K562 (cell line): ENCODE results near the gene PPCDC. TPM values are rescaled to one million over a fixed set of nuclear protein-coding genes. Genes with fewer than 3 reads are reported as not detected.
A peak's percentile ranks its signal among the peaks of the same experiment; 100 is the strongest.
"Not testable (repeated sequence)": the region's sequence is repeated elsewhere in the genome, so short reads cannot be mapped to it uniquely, and the experiment has no call there.

Source experiments
- ATAC-seq: fragments of 200-7000 bp; cut with Tn5 transposase; 3 replicates; pipeline ENCODE4 v1.9.1; 2020; ENCODE audit warnings: moderate library complexity
- BruUV-seq: library from RNA; stranded (reverse); fragments of 400-500 nt; replicated peaks from 2 replicates; lab custom pipeline; 2021; lab: Mats Ljungman, UMichigan
- CTCF ChIA-PET: fragments of 300-600 bp; formaldehyde crosslinking; extraction: SDS; loops from one replicate; lab custom pipeline; 2021; ENCODE audit warnings: low intra/inter-chr PET ratio; lab: Yijun Ruan, JAX
- POLR2A ChIA-PET: fragments of 300-600, 350-650 bp; sonication (Branson Sonifier 250); formaldehyde crosslinking; extraction: SDS; loops from one replicate; lab custom pipeline; 2021; ENCODE audit warnings: antibody characterized with exemption, inconsistent platforms; lab: Yijun Ruan, JAX
- DNase-seq, 4 experiments: peaks; one replicate each; pipeline versions ENCODE4 v3.0.0 to v3.0.0-alpha.2; 2011 to 2018; ENCODE audit warnings: low spot score in 3 of 4, mixed read lengths in 3 of 4; ENCODE audit errors: extremely low read depth in 1 of 4
- FAIRE-seq: peaks from 2 replicates; lab custom pipeline; 2011; peaks lifted over from hg19 to GRCh38; lab: Jason Lieb, UNC
- H2AFZ ChIP-seq: 2 replicates; pipeline ENCODE4 v1.6.0; 2011; ENCODE audit warnings: low read depth, low read length, control low read depth, inconsistent platforms
- H3K27ac ChIP-seq: fragments of 200-600 bp; 3 replicates; pipeline ENCODE4 v1.8.0; 2011; ENCODE audit warnings: low read depth, mild to moderate bottlenecking, control low read depth, inconsistent platforms, low read length, moderate library complexity, mixed read lengths; ENCODE audit errors: extremely low read depth
- H3K27me3 ChIP-seq, 2 experiments: fragments of 300-600 bp in 1 of 2; 2 replicates in 1 of 2; 3 replicates in 1 of 2; pipeline versions ENCODE4 v1.6.0 to v1.8.0; 2011; ENCODE audit warnings: inconsistent platforms in 2 of 2, low read length in 2 of 2, mild to moderate bottlenecking in 1 of 2, mixed read lengths in 1 of 2, moderate library complexity in 1 of 2; ENCODE audit not compliant: control insufficient read depth in 2 of 2, insufficient read depth in 2 of 2
- H3K36me3 ChIP-seq: fragments of 300-600 bp; 3 replicates; pipeline ENCODE4 v1.8.0; 2011; ENCODE audit warnings: mild to moderate bottlenecking, low read length, inconsistent platforms; ENCODE audit not compliant: control insufficient read depth, insufficient read depth
- H3K4me1 ChIP-seq, 2 experiments: fragments of 200-600 bp in 1 of 2; replicated peaks in 1 of 2; 2 replicates in 1 of 2; 3 replicates in 1 of 2; pipeline versions ENCODE4 v1.5.1 to v1.8.0; 2011; ENCODE audit warnings: inconsistent platforms in 2 of 2, low read length in 2 of 2, mild to moderate bottlenecking in 1 of 2, mixed read lengths in 1 of 2, moderate library complexity in 1 of 2; ENCODE audit not compliant: control insufficient read depth in 2 of 2, insufficient read depth in 2 of 2
- H3K4me2 ChIP-seq: 2 replicates; pipeline ENCODE4 v1.6.1; 2011; ENCODE audit warnings: low read length, control low read depth, inconsistent platforms, mixed read lengths; ENCODE audit not compliant: insufficient read depth
- H3K4me3 ChIP-seq: fragments of 200-600 bp; sonication (generic), shearing (Covaris generic); 2 replicates; pipeline ENCODE4 v1.5.1; 2016; ENCODE audit warnings: control low read depth, inconsistent platforms
- H3K79me2 ChIP-seq: fragments of 200-600 bp; 3 replicates; pipeline ENCODE4 v1.8.0; 2011; ENCODE audit warnings: low read length, inconsistent platforms; ENCODE audit not compliant: control insufficient read depth, insufficient read depth
- H3K9ac ChIP-seq, 2 experiments: 2 replicates each; pipeline versions ENCODE4 v1.6.0 to v1.6.1; 2011; ENCODE audit warnings: low read depth in 2 of 2, low read length in 2 of 2, control low read depth in 1 of 2, inconsistent platforms in 1 of 2, mild to moderate bottlenecking in 1 of 2, mixed read lengths in 1 of 2; ENCODE audit not compliant: insufficient read depth in 1 of 2
- H3K9me1 ChIP-seq: one replicate; pipeline ENCODE4 v1.6.0; 2011; ENCODE audit warnings: inconsistent platforms, mild to moderate bottlenecking, low read length, moderate library complexity; ENCODE audit not compliant: control insufficient read depth, insufficient read depth
- H3K9me3 ChIP-seq: replicated peaks from 2 replicates; pipeline ENCODE4 v1.5.1; 2011; ENCODE audit warnings: low read depth, low read length, inconsistent platforms; ENCODE audit not compliant: control insufficient read depth, insufficient read depth
- H4K20me1 ChIP-seq: replicated peaks from 2 replicates; pipeline ENCODE4 v1.6.1; 2011; ENCODE audit warnings: low read length, inconsistent platforms, mixed read lengths; ENCODE audit not compliant: control insufficient read depth, insufficient read depth
- DLX4 ChIP-seq: fragments of 250-450 bp; sonication (Bioruptor Pico); IDR thresholded peaks from 2 replicates; pipeline ENCODE4 v1.6.1; 2021; ENCODE audit warnings: mild to moderate bottlenecking
- EGR1 ChIP-seq: fragments of 450-650 bp; conservative IDR thresholded peaks from 2 replicates; pipeline ENCODE4 v1.6.1; 2017; ENCODE audit warnings: mild to moderate bottlenecking
- ELF1 ChIP-seq: fragments of 200-800 bp; sonication (Bioruptor generic); IDR thresholded peaks from 2 replicates; pipeline ENCODE4 v1.6.1; 2016; ENCODE audit warnings: missing genetic modification characterization, missing compliant biosample characterization
- GTF2E2 ChIP-seq: fragments of 200-800 bp; sonication (Bioruptor generic); IDR thresholded peaks from 2 replicates; pipeline ENCODE4 v1.6.1; 2016; ENCODE audit warnings: missing genetic modification characterization, missing compliant biosample characterization
- MEF2A ChIP-seq: IDR thresholded peaks from 2 replicates; pipeline ENCODE4 v1.6.1; 2011; ENCODE audit warnings: low read depth, mild to moderate bottlenecking, low read length, moderate library complexity; ENCODE audit not compliant: control insufficient read depth
- MTA3 ChIP-seq: fragments of 450-650 bp; formaldehyde crosslinking; IDR thresholded peaks from 2 replicates; pipeline ENCODE4 v1.6.1; 2017; ENCODE audit warnings: mild to moderate bottlenecking, borderline replicate concordance
- PTTG1 ChIP-seq: fragments of 450-650 bp; IDR thresholded peaks from 2 replicates; pipeline ENCODE4 v1.6.1; 2016; ENCODE audit warnings: low read depth, mild to moderate bottlenecking, missing genetic modification characterization, missing compliant biosample characterization
- SIN3A ChIP-seq, 2 experiments: fragments of 150-350 bp in 1 of 2; IDR thresholded peaks; 2 replicates each; pipeline ENCODE4 v1.6.1; 2011 to 2016; ENCODE audit warnings: borderline replicate concordance in 2 of 2, low read depth in 2 of 2, low read length in 2 of 2, mild to moderate bottlenecking in 2 of 2, moderate library complexity in 2 of 2; ENCODE audit not compliant: control insufficient read depth in 1 of 2
- TRIM24 ChIP-seq, 2 experiments: fragments of 450-650 bp; IDR thresholded peaks; 2 replicates each; pipeline ENCODE4 v1.6.1; 2016
- ZKSCAN1 ChIP-seq: fragments of 150-350 bp; IDR thresholded peaks from 2 replicates; pipeline ENCODE4 v1.6.1; 2016; ENCODE audit warnings: low read depth, low read length
- WGBS: fragments of 100-300 bp; shearing (Covaris generic); methylation state at CpG from one replicate; pipeline ENCODE4 v1.1.6; 2016; ENCODE audit warnings: low coverage, mixed read lengths; ENCODE audit not compliant: insufficient coverage; ENCODE audit errors: missing lambda C conversion rate; 5-methylcytosine and 5-hydroxymethylcytosine counted together
- in situ Hi-C: fragments of 300-500 bp; cut with MboI; formaldehyde crosslinking; loops from 4 replicates; pipeline ENCODE4 v1.15.0; 2018; ENCODE audit warnings: inconsistent platforms, mixed read lengths
- intact Hi-C: fragments of 100-400 bp; cut with micrococcal nuclease; formaldehyde crosslinking; loops from 2 replicates; pipeline ENCODE4 v1.14.2; 2022
- polyA plus RNA-seq, 8 experiments: library from polyadenylated mRNA; depleted of rRNA in 4 of 8; stranded (reverse) in 5 of 8; unstranded in 3 of 8; fragments of >200 nt; fragmentation: Nextera tagmentation in 2 of 8; fragmentation: Illumina TruSeq in 1 of 8; extraction: Ambion mirVana in 2 of 8; extraction: Trizol in 1 of 8; gene quantifications; 2 replicates each; pipeline versions ENCODE4 v1.2.1 to v1.2.3, GENCODE V29; 2011 to 2014; ENCODE audit warnings: inconsistent platforms in 1 of 8, missing spikeins in 1 of 8
- total RNA-seq, 7 experiments: library from RNA; depleted of rRNA in 6 of 7; stranded (reverse); fragments of >200 nt in 6 of 7; fragmentation: Illumina TruSeq in 2 of 7; extraction: Trizol in 2 of 7; gene quantifications; 2 replicates each; pipeline versions ENCODE4 v1.2.1 to v1.2.3, GENCODE V29; 2011 to 2021; ENCODE audit warnings: low replicate concordance in 1 of 7

PPCDC gene
- total and polyA plus RNA-seq, 9 of the 15 experiments (the other 6 are each of a cell fraction or from before 2014, with no cell fraction given): 10.9 to 53.6 (median 16.7) TPM

DNA sequence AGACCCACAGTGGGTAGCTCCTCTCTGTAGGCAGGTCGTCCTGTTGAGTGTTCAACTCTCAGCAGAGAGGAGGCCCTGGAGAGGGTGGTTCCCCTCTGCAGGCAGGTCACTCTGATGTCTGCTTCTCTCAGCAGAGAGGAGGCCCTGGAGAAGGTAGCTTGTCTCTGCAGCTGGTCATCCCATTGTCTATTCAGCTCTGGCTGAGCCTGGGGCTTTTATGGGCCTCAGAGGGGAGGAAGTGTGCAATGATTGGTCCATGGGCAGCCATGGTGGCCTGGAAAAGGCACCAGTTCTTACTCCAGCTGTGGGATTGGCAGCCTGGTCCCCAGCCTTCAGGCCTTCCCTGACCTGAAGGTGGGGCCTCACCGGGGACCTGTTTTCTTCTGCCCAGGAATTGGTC is 52.9 kb downstream of the PPCDC start (continued):
- TF ChIP-seq MTA3 (peak; percentile 33; the same call in 1 of the 2 replicates), ZKSCAN1 (no peak), MEF2A (no peak), GTF2E2 (tag) (no peak), ELF1 (tag) (no peak), TRIM24 (IDR thresholded peaks at IDR 0.05) (peak in 1 of 2 experiments; percentile 74; a peak in 2 of 4 replicates), PTTG1 (no peak), EGR1 (no peak), SIN3A (IDR thresholded peaks at IDR 0.05; ENCODE audit: borderline replicate concordance in 2 of 2, control insufficient read depth in 1 of 2, low read depth in 2 of 2, low read length in 2 of 2) (no peak), DLX4 (no peak)

GRCh38 chr15:75077551-75077961 is 54.2 kb downstream of the PPCDC start:
- DNase-seq, intact Hi-C loops, H3K27me3 ChIP-seq, H3K9ac ChIP-seq, H3K4me1 ChIP-seq, CTCF ChIA-PET, H2AFZ ChIP-seq, FAIRE-seq, H3K27ac ChIP-seq, H3K9me1 ChIP-seq, in situ Hi-C loops, H3K4me3 ChIP-seq, H3K4me2 ChIP-seq, POLR2A ChIA-PET, ATAC-seq, BruUV-seq, H4K20me1 ChIP-seq, H3K36me3 ChIP-seq, H3K9me3 ChIP-seq, H3K79me2 ChIP-seq: not testable (repeated sequence)
- 28% methylated on average over 4 of the region's 4 CpGs for WGBS
